Neural progenitor cell (in vitro differentiated cells): ENCODE results near the gene RINT1. TPM values are rescaled to one million over a fixed set of nuclear protein-coding genes. Genes with fewer than 3 reads are reported as not detected.

Source experiments
- DNase-seq: peaks from one replicate; pipeline ENCODE4 v3.0.0-alpha.2; 2016; ENCODE audit warnings: low spot score
- H2AFZ ChIP-seq: fragments of 200-600 bp; sonication (generic); replicated peaks from 2 replicates; pipeline ENCODE4 v1.6.1; 2016; ENCODE audit warnings: antibody characterized with exemption
- H3F3A ChIP-seq: fragments of 200-600 bp; sonication (generic); 2 replicates; pipeline ENCODE4 v1.6.1; 2016; ENCODE audit warnings: antibody characterized with exemption, low read depth
- H3K27ac ChIP-seq: fragments of 200-600 bp; sonication (generic); 2 replicates; pipeline ENCODE4 v1.5.1; 2016; ENCODE audit warnings: mild to moderate bottlenecking
- H3K27me3 ChIP-seq: fragments of 200-600 bp; sonication (generic); 2 replicates; pipeline ENCODE4 v1.6.1; 2016; ENCODE audit warnings: mild to moderate bottlenecking, moderate library complexity
- H3K36me3 ChIP-seq: fragments of 200-600 bp; sonication (generic); 2 replicates; pipeline ENCODE4 v1.5.1; 2016
- H3K4me1 ChIP-seq: fragments of 200-600 bp; sonication (generic); 2 replicates; pipeline ENCODE4 v1.6.1; 2016; ENCODE audit warnings: mixed run types
- H3K4me2 ChIP-seq: fragments of 200-600 bp; sonication (generic); 2 replicates; pipeline ENCODE4 v1.6.1; 2016
- H3K4me3 ChIP-seq: fragments of 200-600 bp; sonication (generic); 2 replicates; pipeline ENCODE4 v1.5.1; 2016
- H3K79me2 ChIP-seq: fragments of 200-600 bp; sonication (generic); 2 replicates; pipeline ENCODE4 v1.6.1; 2016; ENCODE audit warnings: low read depth
- H3K9ac ChIP-seq: fragments of 200-600 bp; sonication (generic); 2 replicates; pipeline ENCODE4 v1.6.1; 2016
- H3K9me3 ChIP-seq: fragments of 200-600 bp; sonication (generic); 2 replicates; pipeline ENCODE4 v1.5.1; 2016; ENCODE audit warnings: low read depth
- H4K20me1 ChIP-seq: fragments of 200-600 bp; sonication (generic); 2 replicates; pipeline ENCODE4 v1.6.1; 2016; ENCODE audit warnings: low read depth
- H3K27ac Mint-ChIP-seq: 3 replicates; pipeline ENCODE4 v1.8.0; 2021; ENCODE audit warnings: mixed read lengths
- H3K27me3 Mint-ChIP-seq: 2 replicates; pipeline ENCODE4 v1.8.0; 2022; ENCODE audit warnings: low read depth, mild to moderate bottlenecking, inconsistent platforms, moderate library complexity, mixed read lengths; ENCODE audit not compliant: insufficient read depth
- H3K36me3 Mint-ChIP-seq: 3 replicates; pipeline ENCODE4 v1.8.0; 2021; ENCODE audit warnings: mixed read lengths
- H3K4me1 Mint-ChIP-seq: 3 replicates; pipeline ENCODE4 v1.8.0; 2021; ENCODE audit warnings: mixed read lengths
- H3K4me3 Mint-ChIP-seq: 3 replicates; pipeline ENCODE4 v1.8.0; 2021; ENCODE audit warnings: mild to moderate bottlenecking, moderate library complexity, mixed read lengths
- H3K9me3 Mint-ChIP-seq: 3 replicates; pipeline ENCODE4 v1.8.0; 2020; ENCODE audit warnings: mixed read lengths
- EZH2 ChIP-seq: fragments of 200-600 bp; sonication (generic); IDR thresholded peaks from 2 replicates; pipeline ENCODE4 v1.6.1; 2017; ENCODE audit warnings: antibody characterized with exemption, mild to moderate bottlenecking, moderate library complexity
- EZH2phosphoT487 ChIP-seq: fragments of 200-600 bp; sonication (generic); IDR thresholded peaks from 2 replicates; pipeline ENCODE4 v1.6.1; 2017; ENCODE audit warnings: antibody characterized with exemption
- total RNA-seq: library from RNA; depleted of rRNA; stranded (reverse); fragments of >200 nt; gene quantifications from 2 replicates; pipeline ENCODE4 v1.2.3, GENCODE V29; 2015; ENCODE audit warnings: low replicate concordance
- TF ChIP-seq, protein P1 (sequence below): fragments of 200-600 bp; sonication (generic); IDR thresholded peaks from 2 replicates; pipeline ENCODE4 v1.5.1; 2017; ENCODE audit warnings: antibody characterized with exemption, mild to moderate bottlenecking

The RINT1 gene
- total RNA-seq, 1 donor from 2014 or later = 9.0 TPM

- Histone ChIP-seq H3K4me2 (peak within 1 kb of the TSS; percentile 90), H3K4me3 (peak within 1 kb of the TSS; percentile 60), H2AFZ (peak within 1 kb of the TSS; percentile 100), H3K4me1 (peaks cover 5% of the 10 kb centered on the region), H3K36me3 (no peaks in the 10 kb centered on the region), H4K20me1 (no peaks in the 10 kb centered on the region), H3F3A (peaks cover 5% of the 10 kb centered on the region), H3K27ac (no peak within 1 kb of the TSS), H3K9me3 (no peaks in the 10 kb centered on the region), H3K27me3 (no peaks in the 10 kb centered on the region), H3K9ac (no peak within 1 kb of the TSS), H3K79me2 (no peaks in the 10 kb centered on the region)
- Mint-ChIP-seq H3K4me1 (peaks cover 18% of the 10 kb centered on the region), H3K27ac (peak within 1 kb of the TSS; percentile 21), H3K27me3 (peaks cover 4% of the 10 kb centered on the region), H3K4me3 (peak within 1 kb of the TSS; percentile 88), H3K36me3 (no peaks in the 10 kb centered on the region), H3K9me3 (peaks cover 9% of the 10 kb centered on the region)
- peak; percentile 97 for DNase-seq
- no peak for TF ChIP-seq EZH2phosphoT487
- TF ChIP-seq, protein P1, sequence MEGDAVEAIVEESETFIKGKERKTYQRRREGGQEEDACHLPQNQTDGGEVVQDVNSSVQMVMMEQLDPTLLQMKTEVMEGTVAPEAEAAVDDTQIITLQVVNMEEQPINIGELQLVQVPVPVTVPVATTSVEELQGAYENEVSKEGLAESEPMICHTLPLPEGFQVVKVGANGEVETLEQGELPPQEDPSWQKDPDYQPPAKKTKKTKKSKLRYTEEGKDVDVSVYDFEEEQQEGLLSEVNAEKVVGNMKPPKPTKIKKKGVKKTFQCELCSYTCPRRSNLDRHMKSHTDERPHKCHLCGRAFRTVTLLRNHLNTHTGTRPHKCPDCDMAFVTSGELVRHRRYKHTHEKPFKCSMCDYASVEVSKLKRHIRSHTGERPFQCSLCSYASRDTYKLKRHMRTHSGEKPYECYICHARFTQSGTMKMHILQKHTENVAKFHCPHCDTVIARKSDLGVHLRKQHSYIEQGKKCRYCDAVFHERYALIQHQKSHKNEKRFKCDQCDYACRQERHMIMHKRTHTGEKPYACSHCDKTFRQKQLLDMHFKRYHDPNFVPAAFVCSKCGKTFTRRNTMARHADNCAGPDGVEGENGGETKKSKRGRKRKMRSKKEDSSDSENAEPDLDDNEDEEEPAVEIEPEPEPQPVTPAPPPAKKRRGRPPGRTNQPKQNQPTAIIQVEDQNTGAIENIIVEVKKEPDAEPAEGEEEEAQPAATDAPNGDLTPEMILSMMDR = peak; percentile 27
These were observed 49.2 kb downstream of the RINT1 start, which contains the start of gene EFCAB10 for GRCh38 chr7:105581066-105581811. EFCAB10 (minus strand) TSS chr7:105581493; CDS start chr7:105581463, 30 bp downstream.

- H2AFZ ChIP-seq = no peak overlapping the region
- TF ChIP-seq EZH2 (no peak), EZH2phosphoT487 (no peak)
- TF ChIP-seq, protein P1 = no peak
- no peak overlapping the region for H3K4me3 Mint-ChIP-seq
- H3K79me2 ChIP-seq = no peaks in the 10 kb centered on the region
- no peaks in the 10 kb centered on the region for H3K36me3 Mint-ChIP-seq
- no peak for DNase-seq
- peaks cover 5% of the 10 kb centered on the region for H3K4me1 ChIP-seq
- peaks cover 9% of the 10 kb centered on the region for H3K9me3 Mint-ChIP-seq
- H3K9me3 ChIP-seq = no peaks in the 10 kb centered on the region
- peaks cover 5% of the 10 kb centered on the region for H3F3A ChIP-seq
- H3K27ac Mint-ChIP-seq = no peak overlapping the region
- no peaks in the 10 kb centered on the region for H3K27me3 ChIP-seq
- H3K4me1 Mint-ChIP-seq = peaks cover 18% of the 10 kb centered on the region
- H3K27ac ChIP-seq = no peak overlapping the region
- H3K27me3 Mint-ChIP-seq = peaks cover 6% of the 10 kb centered on the region
- H3K36me3 ChIP-seq = no peaks in the 10 kb centered on the region
- H3K9ac ChIP-seq = no peak overlapping the region
- H4K20me1 ChIP-seq = no peaks in the 10 kb centered on the region
- H3K4me2 ChIP-seq = no peak overlapping the region
- H3K4me3 ChIP-seq = no peak overlapping the region
These were observed 51.1 kb downstream of the RINT1 start for GRCh38 chr7:105583061-105583460.

DNA sequence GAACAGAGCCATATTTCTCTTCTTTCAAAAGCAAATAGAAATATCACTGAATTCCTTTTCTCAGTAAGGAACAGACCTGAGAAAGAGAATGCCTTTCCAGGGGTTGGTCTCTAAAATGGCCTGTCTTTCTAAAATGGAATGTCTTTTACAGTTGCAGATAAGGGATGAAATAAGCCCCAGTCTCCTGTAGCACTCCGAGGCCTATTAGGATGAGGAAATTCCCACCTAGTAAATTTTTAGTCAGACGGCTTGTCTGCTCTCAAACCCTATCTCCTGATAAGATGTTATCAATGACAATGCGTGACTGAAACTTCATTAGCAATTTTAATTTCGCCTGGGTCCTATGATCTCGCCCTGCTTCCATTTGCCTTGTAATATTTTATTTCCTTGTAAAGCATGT lies 52.2 kb downstream of the RINT1 start:
- no peak overlapping the region for H3K4me3 ChIP-seq
- Mint-ChIP-seq H3K9me3 (peaks cover 9% of the 10 kb centered on the region), H3K27me3 (peaks cover 9% of the 10 kb centered on the region), H3K36me3 (no peaks in the 10 kb centered on the region), H3K4me1 (peaks cover 23% of the 10 kb centered on the region), H3K27ac (no peak overlapping the region), H3K4me3 (no peak overlapping the region)
- H3K9me3 ChIP-seq = no peaks in the 10 kb centered on the region
- H3K36me3 ChIP-seq = no peaks in the 10 kb centered on the region
- no peak overlapping the region for H3K4me2 ChIP-seq
- peaks cover 5% of the 10 kb centered on the region for H3F3A ChIP-seq
- H4K20me1 ChIP-seq = no peaks in the 10 kb centered on the region
- H3K4me1 ChIP-seq = peaks cover 5% of the 10 kb centered on the region
- no peak overlapping the region for H3K9ac ChIP-seq
- no peak for TF ChIP-seq EZH2
- TF ChIP-seq, protein P1 = no peak
- TF ChIP-seq EZH2phosphoT487 = no peak
- no peak overlapping the region for H3K27ac ChIP-seq
- H3K27me3 ChIP-seq = no peaks in the 10 kb centered on the region
- H3K79me2 ChIP-seq = no peaks in the 10 kb centered on the region
- H2AFZ ChIP-seq = no peak overlapping the region
- no peak for DNase-seq
